Naive thymus-derived CD8-positive, alpha-beta T cell (primary cell): Measurements from ENCODE around the gene TNPO1. TPM values are rescaled to one million over a fixed set of nuclear protein-coding genes. Genes with fewer than 3 reads are reported as not detected.
"Not testable (repeated sequence)": the region's sequence is repeated elsewhere in the genome, so short reads cannot be mapped to it uniquely, and the experiment has no call there.

ENCODE experiments used
- ATAC-seq, 2 donors: fragments of 150-1000 bp; cut with Tn5 transposase in 1 of 2; sonication (Bioruptor Pico), chemical (Tn5 transposase) in 1 of 2; 1 replicate in 1 of 2; 2 replicates in 1 of 2; pipeline ENCODE4 v1.10.0; 2021; ENCODE audit warnings: mild to moderate bottlenecking in 2 of 2, moderate library complexity in 2 of 2
- POLR2A ChIA-PET: fragments of 350-600 bp; sonication (Branson Sonifier 250); formaldehyde crosslinking; loops from one replicate; lab custom pipeline; 2021; ENCODE audit warnings: antibody characterized with exemption; lab: Charles Lee
- DNase-seq, 10 donors: peaks; one replicate each; pipeline versions ENCODE4 v3.0.0 to v3.0.0-alpha.2; 2020 to 2022
- H3K27ac Mint-ChIP-seq, 10 donors: one replicate each; pipeline ENCODE4 v1.8.0; 2020 to 2022; ENCODE audit warnings: mild to moderate bottlenecking in 10 of 10, mixed read lengths in 10 of 10, moderate library complexity in 4 of 10, inconsistent platforms in 1 of 10
- H3K27me3 Mint-ChIP-seq, 5 donors: one replicate each; pipeline ENCODE4 v1.8.0; 2021 to 2022; ENCODE audit warnings: mixed read lengths in 5 of 5
- H3K36me3 Mint-ChIP-seq, 3 donors: one replicate each; pipeline ENCODE4 v1.8.0; 2020 to 2022; ENCODE audit warnings: mixed read lengths in 3 of 3, mild to moderate bottlenecking in 2 of 3, inconsistent platforms in 1 of 3
- H3K4me1 Mint-ChIP-seq, 4 donors: one replicate each; pipeline ENCODE4 v1.8.0; 2021 to 2022; ENCODE audit warnings: mixed read lengths in 4 of 4
- H3K4me3 Mint-ChIP-seq, 10 donors: one replicate each; pipeline ENCODE4 v1.8.0; 2020 to 2022; ENCODE audit warnings: mild to moderate bottlenecking in 10 of 10, mixed read lengths in 10 of 10, moderate library complexity in 6 of 10, inconsistent platforms in 1 of 10
- H3K9me3 Mint-ChIP-seq, 9 donors: one replicate each; pipeline ENCODE4 v1.8.0; 2020 to 2022; ENCODE audit warnings: mixed read lengths in 9 of 9, mild to moderate bottlenecking in 3 of 9, inconsistent platforms in 1 of 9, moderate library complexity in 1 of 9
- polyA plus RNA-seq, 3 donors: library from polyadenylated mRNA; unstranded; fragments of 300-500 nt; fragmentation: Illumina TruSeq; gene quantifications; one replicate each; pipeline ENCODE4 v1.2.3, GENCODE V29; 2021
- total RNA-seq, 8 experiments: library from RNA in 2 of 8; stranded (reverse) in 2 of 8; gene quantifications; one replicate each; pipeline ENCODE4 v1.2.3 and lab custom pipeline; 2021 to 2026

TNPO1 gene
- total and polyA plus RNA-seq, 5 experiments from 2014 or later, result 47.6 to 94.1 (median 63.7) TPM

DNA sequence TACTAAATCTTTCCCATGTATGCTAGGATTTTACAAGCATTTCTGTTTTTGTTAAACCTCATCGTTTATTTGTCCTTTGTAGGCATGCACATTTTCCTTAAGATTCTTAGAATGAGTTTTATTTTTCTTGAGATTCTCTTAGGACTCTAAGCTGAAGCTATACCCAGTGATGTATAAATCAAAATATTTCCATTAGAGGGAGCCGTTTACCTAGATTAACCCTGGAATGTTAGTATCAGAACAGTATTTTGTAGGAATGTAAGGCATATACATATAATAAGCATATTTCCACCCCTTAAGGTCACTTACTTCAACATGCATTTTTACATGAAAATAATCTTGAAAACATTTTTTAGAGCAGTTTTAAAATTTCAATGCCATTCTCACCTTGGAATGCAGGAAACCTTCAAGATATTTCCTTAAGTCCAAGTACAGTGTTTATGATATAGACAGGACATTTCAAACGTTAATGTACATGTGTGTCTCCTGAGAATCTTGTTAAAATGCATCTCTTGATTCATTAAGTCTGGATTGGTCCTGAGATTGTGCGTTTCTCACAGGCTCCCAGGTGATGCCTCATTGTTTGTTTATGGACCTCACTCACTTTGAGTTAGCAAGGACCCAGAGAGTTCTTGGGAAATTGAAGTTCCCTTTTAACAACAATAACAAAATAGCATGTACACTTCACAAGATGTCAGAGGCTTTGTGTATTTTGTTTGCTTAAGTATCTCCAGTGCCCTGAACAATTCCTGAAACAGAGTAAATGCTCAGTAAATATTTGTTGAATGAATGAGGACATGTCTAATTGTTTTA, 104.4 kb downstream of the TNPO1 start:
- ATAC-seq (no peak), DNase-seq (no peak)
- Mint-ChIP-seq H3K4me3 (no peak overlapping the region), H3K27ac (no peak overlapping the region), H3K36me3 (no peaks in the 10 kb centered on the region), H3K27me3 (peaks cover 0 to 3% (median 0%) of the 10 kb centered on the region in 5 donors), H3K9me3 (no peaks in the 10 kb centered on the region), H3K4me1 (no peaks in the 10 kb centered on the region)
- POLR2A ChIA-PET, result no interaction called here

DNA sequence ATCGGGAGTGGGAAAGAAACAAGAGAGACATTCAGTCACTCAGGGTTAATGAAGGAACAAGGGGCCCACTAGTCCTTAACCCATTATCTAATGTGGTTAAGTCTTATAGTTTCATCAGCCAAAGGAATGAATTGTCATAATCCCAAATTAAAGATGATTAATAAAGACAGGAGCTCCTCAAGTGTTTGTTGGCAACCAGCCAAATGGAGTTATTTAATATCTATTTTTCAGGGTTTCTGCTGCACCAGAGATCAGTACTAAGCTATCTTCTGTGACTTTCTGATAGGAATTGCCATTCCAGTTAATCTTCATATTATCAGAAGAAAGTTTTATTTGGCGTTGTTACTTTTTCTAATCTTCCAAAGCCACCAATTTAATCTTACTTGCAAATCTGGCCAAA, 105.4 kb downstream of the TNPO1 start:
- no peak overlapping the region for H3K4me3 Mint-ChIP-seq
- peaks cover 0 to 4% (median 3%) of the 10 kb centered on the region in 5 donors for H3K27me3 Mint-ChIP-seq
- H3K4me1 Mint-ChIP-seq, result no peaks in the 10 kb centered on the region
- H3K9me3 Mint-ChIP-seq, result no peaks in the 10 kb centered on the region
- no peak for ATAC-seq
- POLR2A ChIA-PET, result interaction anchor here (0.7 kb wide), 1 partner anchor 14 kb away, joined by 3 read pairs; no protein-coding TSS in a partner anchor
- no peak overlapping the region for H3K27ac Mint-ChIP-seq
- DNase-seq, result no peak
- H3K36me3 Mint-ChIP-seq, result no peaks in the 10 kb centered on the region

DNA sequence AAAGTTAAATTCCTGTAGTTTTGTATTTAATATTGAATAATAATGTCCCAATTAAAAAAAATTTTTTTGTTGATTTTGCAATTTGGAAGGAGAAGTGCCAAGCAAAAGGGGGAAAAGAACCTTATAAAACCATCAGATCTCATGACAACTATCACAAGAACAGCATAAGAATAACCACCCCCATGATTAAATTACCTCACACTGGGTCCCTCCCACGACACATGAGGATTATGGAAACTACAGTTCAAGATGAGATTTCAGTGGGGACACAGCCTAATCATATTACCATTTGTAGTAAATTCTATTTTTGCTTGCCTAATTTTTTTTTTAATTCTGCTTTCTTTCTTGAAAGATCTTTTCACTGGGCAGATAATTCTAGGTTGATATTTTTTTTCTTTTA, 106.0 kb downstream of the TNPO1 start:
- no peaks in the 10 kb centered on the region for H3K4me1 Mint-ChIP-seq
- ATAC-seq, result no peak
- no peak overlapping the region for H3K27ac Mint-ChIP-seq
- peaks cover 2 to 8% (median 4%) of the 10 kb centered on the region in 5 donors for H3K27me3 Mint-ChIP-seq
- no peak overlapping the region for H3K4me3 Mint-ChIP-seq
- DNase-seq, result no peak
- no peaks in the 10 kb centered on the region for H3K36me3 Mint-ChIP-seq
- no peaks in the 10 kb centered on the region for H3K9me3 Mint-ChIP-seq
- POLR2A ChIA-PET, result no interaction called here

DNA sequence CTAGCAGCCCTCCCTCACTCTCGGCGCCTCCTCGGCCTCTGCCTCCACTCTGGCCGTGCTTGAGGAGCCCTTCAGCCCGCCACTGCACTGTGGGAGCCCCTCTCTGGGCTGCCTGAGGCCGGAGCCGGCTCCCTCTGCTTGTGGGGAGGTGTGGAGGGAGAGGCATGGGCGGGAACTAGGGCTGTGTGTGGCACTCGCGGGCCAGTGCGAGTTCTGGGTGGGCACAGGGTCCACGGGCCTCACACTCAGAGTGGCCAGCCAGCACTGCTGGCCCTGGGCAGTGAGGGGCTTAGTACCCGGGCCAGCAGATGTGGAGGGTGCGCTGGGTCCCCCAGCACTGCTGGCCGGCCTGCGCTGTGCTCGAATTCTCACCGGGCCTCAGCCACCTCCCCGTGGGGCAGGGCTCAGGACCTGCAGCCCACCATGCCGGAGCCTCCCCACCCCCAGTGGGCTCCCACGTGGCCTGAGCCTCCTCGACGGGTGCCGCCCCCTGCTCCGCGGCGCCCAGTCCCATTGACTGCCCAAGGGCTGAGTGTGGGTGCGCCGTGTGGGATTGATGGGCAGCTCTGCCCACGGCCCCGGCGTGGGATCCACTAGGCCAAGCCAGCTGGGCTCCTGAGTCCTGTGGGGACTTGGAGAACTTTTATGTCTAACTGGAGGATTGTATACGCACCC, 109.0 kb downstream of the TNPO1 start:
- no peak overlapping the region for H3K27ac Mint-ChIP-seq
- peaks cover 2 to 39% (median 12%) of the 10 kb centered on the region in 5 donors for H3K27me3 Mint-ChIP-seq
- no peak overlapping the region for H3K4me3 Mint-ChIP-seq
- POLR2A ChIA-PET, result no interaction called here
- ATAC-seq (no peak), DNase-seq (no peak)
- H3K4me1 Mint-ChIP-seq, result no peaks in the 10 kb centered on the region
- H3K36me3 Mint-ChIP-seq, result no peaks in the 10 kb centered on the region
- H3K9me3 Mint-ChIP-seq, result no peaks in the 10 kb centered on the region

GRCh38 chr5:72932686-72933085, 116.2 kb downstream of the TNPO1 start:
- H3K4me1 Mint-ChIP-seq, DNase-seq, POLR2A ChIA-PET, ATAC-seq, H3K27ac Mint-ChIP-seq, H3K36me3 Mint-ChIP-seq, H3K4me3 Mint-ChIP-seq, H3K9me3 Mint-ChIP-seq: not testable (repeated sequence)
- peaks cover 16 to 91% (median 38%) of the 10 kb centered on the region in 5 donors for H3K27me3 Mint-ChIP-seq

GRCh38 chr5:72934953-72935725, 118.7 kb downstream of the TNPO1 start:
- peaks cover 27 to 89% (median 41%) of the 10 kb centered on the region in 5 donors for H3K27me3 Mint-ChIP-seq
- not testable (repeated sequence) for H3K27ac Mint-ChIP-seq, ATAC-seq, H3K4me3 Mint-ChIP-seq, H3K36me3 Mint-ChIP-seq, DNase-seq, H3K4me1 Mint-ChIP-seq, H3K9me3 Mint-ChIP-seq
- POLR2A ChIA-PET, result interaction anchor here (0.6 kb wide), 1 partner anchor 13 kb away, joined by 3 read pairs; no protein-coding TSS in a partner anchor

- no peaks in the 10 kb centered on the region for H3K9me3 Mint-ChIP-seq
- ATAC-seq, result no peak
- H3K4me1 Mint-ChIP-seq, result no peaks in the 10 kb centered on the region
- H3K27ac Mint-ChIP-seq, result no peak overlapping the region
- H3K27me3 Mint-ChIP-seq, result peaks cover 21 to 79% (median 34%) of the 10 kb centered on the region in 5 donors
- DNase-seq, result no peak
- no peaks in the 10 kb centered on the region for H3K36me3 Mint-ChIP-seq
- H3K4me3 Mint-ChIP-seq, result no peak overlapping the region
- POLR2A ChIA-PET, result no interaction called here
Measured at GRCh38 chr5:72936893-72937292, 120.4 kb downstream of the TNPO1 start.

GRCh38 chr5:72937517-72938061, 121.1 kb downstream of the TNPO1 start:
- no peaks in the 10 kb centered on the region for H3K9me3 Mint-ChIP-seq
- H3K36me3 Mint-ChIP-seq, result no peaks in the 10 kb centered on the region
- POLR2A ChIA-PET, result no interaction called here
- no peaks in the 10 kb centered on the region for H3K4me1 Mint-ChIP-seq
- ATAC-seq, result no peak
- H3K27me3 Mint-ChIP-seq, result peaks cover 21 to 75% (median 33%) of the 10 kb centered on the region in 5 donors
- DNase-seq, result no peak
- H3K27ac Mint-ChIP-seq, result no peak overlapping the region
- no peak overlapping the region for H3K4me3 Mint-ChIP-seq

DNA sequence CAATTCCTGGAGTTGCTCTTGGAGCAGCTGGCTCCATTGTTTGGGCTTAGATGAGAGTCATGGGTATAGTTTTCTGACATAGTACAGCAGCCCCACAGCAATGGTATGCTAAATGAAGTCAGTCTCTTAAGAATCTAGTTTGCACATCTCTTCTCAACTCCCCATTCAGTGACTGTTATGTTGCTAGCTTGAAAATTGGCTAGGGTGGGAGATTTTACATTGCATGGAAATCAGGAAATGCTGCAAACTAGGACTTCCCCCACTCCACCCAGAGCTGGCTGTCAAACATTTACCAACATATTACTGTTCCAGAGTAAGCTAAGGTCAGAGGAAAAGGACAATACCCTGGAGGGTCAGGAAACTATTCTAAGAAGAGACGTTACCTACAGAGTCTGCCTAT, 121.7 kb downstream of the TNPO1 start:
- no peaks in the 10 kb centered on the region for H3K4me1 Mint-ChIP-seq
- H3K27ac Mint-ChIP-seq, result no peak overlapping the region
- no peaks in the 10 kb centered on the region for H3K9me3 Mint-ChIP-seq
- H3K36me3 Mint-ChIP-seq, result no peaks in the 10 kb centered on the region
- H3K27me3 Mint-ChIP-seq, result peaks cover 19 to 69% (median 28%) of the 10 kb centered on the region in 5 donors
- POLR2A ChIA-PET, result no interaction called here
- ATAC-seq (no peak), DNase-seq (no peak)
- H3K4me3 Mint-ChIP-seq, result no peak overlapping the region

DNA sequence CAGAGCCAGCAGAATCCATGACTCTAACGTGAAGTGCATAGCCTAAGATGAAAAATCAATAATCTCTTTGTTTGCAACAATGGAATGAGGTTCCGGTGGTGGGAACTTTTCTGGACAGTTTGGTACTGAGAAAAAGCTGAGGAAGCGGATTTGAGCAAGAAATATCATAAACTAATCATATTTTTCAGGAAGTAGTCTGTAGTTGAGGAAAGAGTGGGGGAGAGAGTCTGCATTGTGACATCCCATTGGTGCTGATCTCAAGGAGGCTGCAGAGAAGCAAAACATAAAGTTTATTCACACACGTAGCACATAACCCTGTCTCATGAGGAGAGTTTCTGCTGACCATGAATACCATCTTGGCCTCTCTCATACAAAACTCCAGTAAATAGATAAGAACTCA, 123.6 kb downstream of the TNPO1 start:
- Mint-ChIP-seq H3K4me1 (no peaks in the 10 kb centered on the region), H3K27ac (no peak overlapping the region), H3K9me3 (no peaks in the 10 kb centered on the region), H3K27me3 (peaks cover 19 to 54% (median 23%) of the 10 kb centered on the region in 5 donors), H3K36me3 (no peaks in the 10 kb centered on the region), H3K4me3 (no peak overlapping the region)
- no peak for DNase-seq
- POLR2A ChIA-PET, result no interaction called here
- ATAC-seq, result no peak

DNA sequence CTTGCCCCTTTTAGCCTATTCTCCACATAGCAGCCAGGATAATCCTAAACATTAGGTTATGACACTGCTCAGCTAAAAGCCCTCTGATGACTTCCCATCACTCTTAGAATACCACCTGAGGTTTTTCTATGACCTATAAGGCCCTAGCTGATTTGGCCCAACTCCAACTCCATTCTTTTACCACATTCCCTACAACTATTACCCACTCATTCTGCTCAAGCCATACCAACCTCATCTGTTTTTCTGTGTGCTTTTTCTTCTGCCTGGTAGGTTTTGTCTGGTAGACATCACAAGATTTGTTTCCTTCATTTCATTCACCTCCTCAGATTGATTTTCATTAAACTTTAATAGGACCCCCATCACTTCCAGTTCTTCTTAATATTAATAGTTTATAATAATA, 126.8 kb downstream of the TNPO1 start:
- Mint-ChIP-seq H3K4me3 (no peak overlapping the region), H3K4me1 (no peaks in the 10 kb centered on the region), H3K27ac (no peak overlapping the region), H3K9me3 (no peaks in the 10 kb centered on the region), H3K36me3 (no peaks in the 10 kb centered on the region), H3K27me3 (peaks cover 19 to 40% (median 25%) of the 10 kb centered on the region in 5 donors)
- no peak for ATAC-seq
- DNase-seq, result no peak
- POLR2A ChIA-PET, result no interaction called here

DNA sequence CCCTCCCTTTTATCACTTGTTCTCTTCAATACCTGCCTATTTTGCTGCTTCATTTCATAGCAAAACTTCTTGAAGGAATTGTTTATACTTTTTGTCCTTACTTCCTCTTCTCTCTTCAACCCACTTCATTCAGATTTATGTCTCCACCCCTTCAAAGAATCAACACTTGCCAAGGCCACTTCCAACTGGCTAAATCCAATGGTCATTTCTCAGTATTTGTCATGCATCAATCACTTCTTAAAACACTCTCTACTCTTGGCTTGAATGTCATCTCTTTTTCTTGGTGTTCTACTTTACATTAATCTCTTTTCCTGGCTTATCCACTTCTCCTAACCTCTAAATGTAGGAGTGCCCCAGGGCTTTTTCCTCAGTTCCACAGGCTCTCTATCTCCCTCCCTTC, 131.0 kb downstream of the TNPO1 start:
- H3K9me3 Mint-ChIP-seq, result no peaks in the 10 kb centered on the region
- POLR2A ChIA-PET, result no interaction called here
- no peak for ATAC-seq
- peaks cover 15 to 37% (median 21%) of the 10 kb centered on the region in 5 donors for H3K27me3 Mint-ChIP-seq
- no peaks in the 10 kb centered on the region for H3K36me3 Mint-ChIP-seq
- H3K4me1 Mint-ChIP-seq, result no peaks in the 10 kb centered on the region
- H3K4me3 Mint-ChIP-seq, result no peak overlapping the region
- no peak for DNase-seq
- H3K27ac Mint-ChIP-seq, result no peak overlapping the region
